PC-3 (cell line): ENCODE data around the gene AFF2.

Experiments used
- CTCF ChIP-seq: fragments of 300-600 bp; sonication (generic); conservative IDR thresholded peaks from 2 replicates; pipeline ENCODE4 v1.5.1; 2017; ENCODE audit warnings: antibody characterized with exemption, low read depth, mild to moderate bottlenecking, low read length
- EZH2 ChIP-seq: fragments of 300-600 bp; sonication (generic); IDR thresholded peaks from one replicate; pipeline ENCODE4 v1.6.1; 2017; ENCODE audit warnings: antibody characterized with exemption, mild to moderate bottlenecking, low read length; ENCODE audit not compliant: unreplicated experiment
- EZH2phosphoT487 ChIP-seq: fragments of 300-600 bp; sonication (generic); IDR thresholded peaks from 2 replicates; pipeline ENCODE4 v1.6.1; 2018; ENCODE audit warnings: mild to moderate bottlenecking, antibody characterized with exemption, low read length, borderline replicate concordance

- TF ChIP-seq CTCF (no peak), EZH2 (no peak), EZH2phosphoT487 (no peak)
These were observed 414.4 kb downstream of the AFF2 start for GRCh38 chrX:148914783-148915182.
